HG03432 (cell line): Measurements from ENCODE around the gene PLPPR5.

Source experiments
- ATAC-seq: cut with Tn5 transposase; IDR thresholded peaks from one replicate; pipeline ENCODE4 v1.9.1; 2021; ENCODE audit warnings: mild to moderate bottlenecking, moderate library complexity; ENCODE audit not compliant: unreplicated experiment

PLPPR5 gene

GRCh38 chr1:98870959-98871903 lies 133.4 kb downstream of the PLPPR5 start:
- peak; percentile 97 for ATAC-seq

- no peak for ATAC-seq
Observed at GRCh38 chr1:98865796-98866195, 138.9 kb downstream of the PLPPR5 start.

GRCh38 chr1:98860329-98860728 lies 144.3 kb downstream of the PLPPR5 start:
- no peak for ATAC-seq

- ATAC-seq: no peak
Observed at GRCh38 chr1:98854137-98854536, 150.5 kb downstream of the PLPPR5 start.

- ATAC-seq: peak; percentile 61
Observed at GRCh38 chr1:98849969-98850636, 154.6 kb downstream of the PLPPR5 start.

- ATAC-seq: no peak
Observed at GRCh38 chr1:98842241-98842640, 162.4 kb downstream of the PLPPR5 start.
